Stimulated activated CD4-positive, alpha-beta T cell treated with anti-CD3 and anti-CD28 coated beads, Interleukin-4, amount 100 ng/mL, for 1 hour (primary cell): Measurements from ENCODE around the gene ABTB1.

ENCODE experiments used
- DNase-seq: peaks from one replicate; pipeline ENCODE4 v3.0.0-alpha.2; 2020

ABTB1 gene

GRCh38 chr3:127672429-127673190, at the start of gene ABTB1:
Gene ABTB1, plus strand, starts transcription at chr3:127672952. Its CDS starts 74 bp downstream, at chr3:127673026.
- DNase-seq = peak; percentile 89

DNA sequence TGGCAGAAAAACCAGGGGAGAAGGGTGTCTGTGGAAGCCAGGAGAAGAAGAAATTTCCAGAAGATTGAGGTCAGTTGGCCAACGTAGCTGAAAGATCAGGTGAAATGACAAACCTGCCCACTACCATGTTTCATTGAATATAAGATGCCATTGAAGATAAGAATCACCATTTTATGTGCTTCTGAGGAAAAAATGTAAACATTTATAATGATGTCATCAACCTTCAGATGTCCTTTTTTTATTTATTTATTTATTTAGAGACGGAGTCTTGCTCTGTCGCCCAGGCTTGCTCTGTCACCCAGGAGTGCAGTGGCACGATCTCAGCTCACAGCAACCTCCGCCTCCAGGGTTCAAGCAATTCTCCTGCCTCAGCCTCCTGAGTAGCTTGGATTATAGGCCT, 48.7 kb upstream of the ABTB1 start:
- no peak for DNase-seq

GRCh38 chr3:127625821-127626220, 46.9 kb upstream of the ABTB1 start:
- no peak for DNase-seq

DNA sequence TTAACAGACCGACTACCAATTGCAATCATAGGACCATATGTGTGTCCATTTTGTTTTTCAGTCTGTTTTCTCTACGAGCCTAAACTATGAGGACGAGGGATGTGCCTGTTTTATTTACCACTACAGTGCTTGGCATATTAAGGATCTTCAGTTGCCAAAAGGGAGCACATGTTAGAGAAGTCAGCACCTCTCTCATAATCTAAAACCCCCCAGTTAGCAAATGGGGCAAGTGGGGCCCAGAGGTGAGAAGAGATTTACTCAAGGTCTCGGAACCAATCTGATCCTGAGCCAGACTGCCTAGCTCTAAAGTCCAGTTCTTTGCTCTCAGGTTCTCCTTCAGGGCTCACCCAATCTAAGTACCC, 44.3 kb upstream of the ABTB1 start:
- no peak for DNase-seq

- DNase-seq = peak; percentile 51
Measured at GRCh38 chr3:127628788-127629466, 43.8 kb upstream of the ABTB1 start, which contains the start of gene PODXL2. Gene PODXL2, plus strand, starts transcription at chr3:127629185. Its CDS starts 35 bp downstream, at chr3:127629220.

DNA sequence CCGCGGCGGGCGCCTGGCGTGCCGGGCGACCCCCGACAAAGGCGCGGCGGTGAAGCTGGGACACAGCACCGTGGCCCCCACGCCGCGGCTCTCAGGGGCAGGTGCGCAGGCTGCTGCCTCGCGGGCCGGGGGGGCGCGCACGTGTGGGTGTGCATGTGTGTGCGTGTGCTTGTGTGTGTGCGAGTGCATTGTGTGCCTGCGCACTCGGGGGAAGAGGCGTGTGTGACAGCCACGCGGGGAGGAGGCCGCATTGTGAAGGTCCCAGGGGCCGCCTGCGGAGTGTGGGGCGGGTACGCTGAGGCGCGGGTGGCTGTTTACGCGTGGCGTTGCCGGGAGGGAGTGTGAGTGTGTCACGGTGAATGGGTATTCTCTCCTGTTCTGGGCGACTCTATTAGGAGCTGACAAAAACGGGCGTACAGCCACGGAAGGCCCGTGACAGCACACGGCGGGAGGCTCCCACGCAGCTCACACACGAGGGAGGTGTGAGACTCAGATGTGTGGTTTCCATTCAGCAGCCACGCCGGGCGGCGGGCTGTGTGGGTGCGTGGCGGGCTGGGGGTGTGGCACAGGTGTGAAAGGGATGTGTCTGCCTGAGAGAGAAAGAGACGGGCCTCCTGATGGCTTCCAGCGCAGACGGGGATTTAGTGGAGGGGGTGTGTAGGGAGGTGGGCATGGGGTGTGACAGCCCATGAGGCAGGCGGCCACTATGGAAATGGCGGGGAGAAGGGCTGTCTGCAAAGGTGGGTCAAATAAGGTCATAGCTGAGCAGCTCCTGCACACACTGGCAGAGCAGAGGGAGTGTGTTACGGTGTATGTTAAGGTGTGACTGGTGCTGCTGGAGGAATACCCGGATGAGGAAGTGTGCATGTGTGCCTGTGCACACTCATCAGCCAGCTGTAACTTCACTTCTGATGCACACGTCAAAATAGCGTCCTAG, 43.0 kb upstream of the ABTB1 start:
- peak; percentile 53 for DNase-seq

DNA sequence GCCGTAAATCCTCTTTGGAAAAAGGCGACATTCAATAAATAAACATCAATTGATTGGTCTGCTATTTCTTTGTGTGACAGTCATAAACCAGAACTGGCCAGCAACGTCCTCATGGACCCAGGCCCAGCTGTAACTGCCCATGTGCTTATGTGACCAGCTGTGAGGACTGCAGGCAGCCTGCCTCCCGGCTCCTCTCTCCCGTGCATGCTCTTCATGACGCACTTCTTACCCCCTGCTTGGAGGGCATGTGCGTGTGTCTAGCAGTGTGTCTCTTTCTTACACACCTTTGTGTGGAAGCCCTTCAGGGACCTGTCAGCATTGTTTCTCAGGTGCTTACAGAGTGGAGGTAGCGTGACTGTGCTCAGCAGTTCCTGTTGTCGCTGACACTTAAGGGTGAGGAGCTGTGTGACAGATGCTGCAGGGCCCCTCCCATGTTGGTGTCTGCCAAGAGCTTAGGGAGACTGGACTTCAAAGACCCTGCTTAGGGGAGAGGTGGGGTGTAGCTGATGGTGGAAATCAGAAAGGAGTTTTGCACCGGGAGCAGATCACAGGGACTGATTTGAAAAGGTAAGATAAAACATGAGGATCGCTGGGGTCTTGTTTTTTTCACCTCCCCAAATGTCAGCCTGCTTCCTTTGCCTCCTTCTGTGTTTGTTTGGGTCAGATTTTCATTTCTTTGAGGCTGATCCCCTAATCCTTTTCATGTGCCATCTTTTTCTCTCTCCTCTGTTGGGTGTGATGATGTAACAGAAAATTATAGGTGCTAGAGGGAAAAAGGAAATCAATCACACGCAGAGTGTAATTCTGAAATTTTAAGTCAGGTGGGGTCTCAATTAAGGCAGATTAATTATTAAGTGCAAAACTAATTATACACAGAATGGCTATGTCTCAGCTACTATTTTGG, 41.7 kb upstream of the ABTB1 start:
- DNase-seq = no peak

GRCh38 chr3:127632035-127632820, 40.5 kb upstream of the ABTB1 start:
- no peak for DNase-seq

DNA sequence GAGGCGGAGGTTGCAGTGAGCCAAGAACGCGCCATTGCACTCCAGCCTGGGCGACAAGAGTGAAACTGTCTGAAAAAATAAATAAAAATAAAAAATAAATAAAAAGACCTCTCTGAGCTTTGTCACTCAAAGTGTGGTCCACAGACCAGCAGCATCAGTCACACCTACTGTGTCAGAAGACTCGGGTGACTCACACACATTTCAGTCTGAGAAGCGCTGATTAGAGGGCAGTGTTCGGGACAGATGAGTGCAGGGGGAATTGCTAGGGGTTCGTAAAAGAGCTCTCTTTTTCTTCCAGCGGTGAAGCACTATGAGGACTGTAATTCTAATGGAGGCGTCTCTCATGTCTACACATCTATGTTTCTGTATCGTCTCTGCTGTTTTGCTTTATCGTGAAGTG, 38.1 kb upstream of the ABTB1 start:
- DNase-seq = no peak

DNA sequence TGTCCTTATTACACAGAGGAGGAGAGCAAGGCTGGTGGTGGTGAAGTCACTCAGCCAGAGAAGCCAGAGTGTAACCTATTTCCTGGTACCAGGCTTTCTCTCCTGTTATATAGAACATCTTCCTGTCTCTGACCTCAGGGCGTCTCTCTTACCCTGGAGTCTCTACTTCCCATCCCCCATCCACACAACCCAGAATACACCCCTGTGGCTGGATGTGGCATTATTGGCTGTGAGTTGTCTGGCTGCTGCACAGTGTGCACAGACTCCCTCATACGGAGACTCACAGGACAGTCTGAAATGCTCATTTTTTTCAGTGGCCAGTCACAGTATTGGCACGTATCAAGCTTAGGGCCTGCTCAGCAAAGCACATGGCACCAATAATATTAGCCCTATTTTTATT, 35.2 kb upstream of the ABTB1 start:
- DNase-seq = no peak

DNA sequence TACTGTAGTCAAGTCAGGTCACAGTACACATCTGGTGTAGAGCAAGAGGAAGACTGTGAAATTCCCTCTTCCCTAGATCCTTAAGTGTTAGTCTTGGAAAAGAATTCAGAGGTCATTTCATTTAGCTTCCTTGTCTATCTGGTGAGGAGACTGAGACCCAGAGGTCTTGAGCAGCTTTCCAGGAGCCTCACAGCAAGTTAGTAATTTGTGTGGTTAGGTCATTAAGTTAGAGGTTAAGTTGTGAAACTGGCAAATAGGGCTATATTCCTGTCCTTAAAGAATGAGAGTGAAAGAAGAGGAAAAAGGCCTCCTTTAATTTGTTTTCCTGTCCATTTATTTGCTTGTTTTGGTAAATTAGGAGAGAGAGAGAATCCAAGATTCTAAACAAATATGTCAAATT, 34.8 kb upstream of the ABTB1 start:
- DNase-seq = no peak

DNA sequence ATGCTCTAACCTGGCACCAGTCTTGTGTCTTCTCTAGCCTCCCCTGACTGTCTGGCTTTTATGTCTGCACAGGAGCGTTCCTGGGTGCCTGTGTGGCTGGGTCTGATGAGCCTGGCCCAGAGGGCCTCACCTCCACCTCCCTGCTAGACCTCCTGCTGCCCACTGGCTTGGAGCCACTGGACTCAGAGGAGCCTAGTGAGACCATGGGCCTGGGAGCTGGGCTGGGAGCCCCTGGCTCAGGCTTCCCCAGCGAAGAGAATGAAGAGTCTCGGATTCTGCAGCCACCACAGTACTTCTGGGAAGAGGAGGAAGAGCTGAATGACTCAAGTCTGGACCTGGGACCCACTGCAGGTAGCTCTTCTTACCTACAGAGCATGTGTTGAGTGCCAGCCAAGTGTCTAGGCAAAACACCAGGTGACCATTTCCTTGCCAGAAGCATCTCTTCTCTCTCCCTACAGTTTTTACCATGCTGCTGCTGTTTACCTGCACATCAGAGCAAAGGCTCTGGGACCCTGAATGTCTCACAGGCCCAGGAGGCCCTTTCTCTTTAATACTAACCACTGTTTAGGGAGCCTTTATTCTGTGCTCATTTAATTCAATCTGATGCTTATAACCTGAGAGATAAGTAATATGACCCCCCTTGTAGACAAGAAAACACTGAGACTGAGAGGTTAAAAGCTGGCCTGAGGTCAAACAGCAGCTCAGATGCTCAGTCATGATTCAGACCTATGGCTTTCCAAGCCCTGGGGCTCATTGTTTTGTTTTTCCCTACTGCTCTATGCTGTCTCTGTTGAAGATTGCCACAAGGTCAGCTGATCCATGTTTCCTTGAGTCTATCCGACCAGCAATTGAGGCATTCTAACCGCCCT, 33.3 kb upstream of the ABTB1 start:
- no peak for DNase-seq

- no peak for DNase-seq
Measured at GRCh38 chr3:127640042-127640355, 32.8 kb upstream of the ABTB1 start.

GRCh38 chr3:127644641-127645370, 27.9 kb upstream of the ABTB1 start:
- no peak for DNase-seq

DNA sequence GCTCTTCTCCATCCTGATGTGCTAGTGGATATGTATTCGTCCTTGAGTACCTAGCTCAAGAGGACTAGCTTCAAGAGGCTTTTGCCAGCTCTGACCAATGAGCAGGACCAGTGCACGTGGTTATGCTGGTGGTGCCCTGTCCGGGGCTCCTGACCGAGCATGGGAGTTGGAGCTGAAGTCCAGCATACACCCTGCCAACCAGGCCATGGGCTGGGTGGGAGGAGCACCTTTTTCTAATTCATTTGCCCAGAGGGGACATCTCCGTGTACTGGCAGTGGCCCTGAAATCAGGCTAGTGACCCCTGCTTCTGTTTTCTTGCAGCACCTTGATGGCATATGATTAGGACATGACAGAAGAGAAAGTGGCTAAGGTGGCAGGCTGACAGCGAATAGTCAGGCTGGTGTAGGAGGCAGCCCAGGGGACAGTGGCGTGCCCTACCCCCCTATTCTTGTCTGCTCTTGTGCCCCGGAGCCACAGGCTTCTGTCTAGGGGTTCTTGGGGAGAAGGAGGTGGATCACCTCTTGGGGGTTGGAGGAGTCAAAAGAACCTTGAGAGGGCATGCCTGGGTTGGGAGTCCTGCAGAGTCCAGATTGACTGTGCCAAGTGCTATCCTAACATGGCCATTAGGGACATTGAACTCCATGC, 27.3 kb upstream of the ABTB1 start:
- no peak for DNase-seq

GRCh38 chr3:127646501-127647046, 26.2 kb upstream of the ABTB1 start:
- DNase-seq = no peak

- no peak for DNase-seq
Measured at GRCh38 chr3:127647166-127647844, 25.4 kb upstream of the ABTB1 start.

- DNase-seq = no peak
Measured at GRCh38 chr3:127647845-127648204, 24.9 kb upstream of the ABTB1 start.

DNA sequence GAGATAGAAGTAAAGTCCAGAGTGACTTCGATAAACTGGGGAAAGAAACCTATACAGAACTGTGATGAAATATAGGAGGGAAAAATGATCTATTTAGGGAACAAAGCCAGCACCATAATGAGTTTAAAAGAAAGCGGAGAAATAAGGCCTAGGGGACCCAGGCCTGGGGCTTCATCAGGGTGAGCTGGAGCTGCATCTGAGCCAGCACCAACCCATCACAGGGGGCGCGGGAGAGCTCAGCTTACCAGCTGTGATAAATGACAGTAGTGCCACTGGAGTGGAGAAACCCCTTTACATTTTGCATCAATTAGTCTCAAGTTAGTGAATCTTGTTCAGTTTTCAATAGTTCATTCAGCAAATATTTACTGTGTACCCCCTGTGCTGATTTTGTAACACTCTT, 22.5 kb upstream of the ABTB1 start:
- DNase-seq = no peak
